T follicular helper cell (primary cell): ENCODE data around the gene PTGIS.

Experiments
- DNase-seq: peaks from one replicate; pipeline ENCODE4 v3.0.0-alpha.2; 2020; ENCODE audit warnings: low read depth

PTGIS gene

GRCh38 chr20:49560186-49560585 lies 7.8 kb downstream of the PTGIS start:
- no peak for DNase-seq

GRCh38 chr20:49559411-49560081 lies 8.4 kb downstream of the PTGIS start:
- DNase-seq = no peak

DNA sequence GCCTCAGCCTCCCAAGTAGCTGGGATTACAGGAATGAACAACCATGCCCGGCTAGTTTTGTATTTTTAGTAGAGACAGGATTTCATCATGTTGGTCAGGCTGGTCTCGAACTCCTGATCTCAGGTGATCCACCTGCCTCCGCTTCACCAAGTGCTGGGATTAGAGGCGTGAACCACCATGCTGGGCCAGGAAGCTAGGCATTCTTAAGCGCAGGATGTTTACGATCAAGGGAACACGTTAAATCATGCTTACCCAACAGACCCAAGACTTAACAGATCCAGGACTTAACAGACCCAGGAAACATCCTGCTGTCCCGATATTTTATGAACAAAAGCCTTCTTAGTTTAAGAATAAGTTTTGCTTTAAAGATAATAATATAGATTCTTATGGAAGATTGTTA lies 9.1 kb downstream of the PTGIS start:
- DNase-seq = no peak

DNA sequence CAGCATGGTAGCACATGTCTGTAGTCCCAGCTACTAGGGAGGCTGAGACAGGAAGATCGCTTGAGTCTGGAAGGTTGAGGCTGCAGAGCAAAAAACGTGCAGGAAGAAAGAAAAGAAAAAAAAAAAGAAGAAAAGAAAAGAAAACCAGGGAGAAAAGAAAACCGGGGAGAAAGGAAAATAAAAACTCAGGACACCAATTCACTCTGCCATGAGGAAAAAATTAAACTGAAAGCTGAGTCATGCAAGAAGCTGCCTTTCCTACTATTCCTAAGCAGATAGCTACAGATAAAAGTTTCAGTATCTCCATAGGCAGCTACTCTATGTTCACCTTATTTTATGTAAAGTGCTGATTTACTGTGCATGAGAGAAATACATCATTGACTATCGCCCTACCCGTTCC lies 10.5 kb downstream of the PTGIS start:
- no peak for DNase-seq

GRCh38 chr20:49556621-49557020 lies 11.3 kb downstream of the PTGIS start:
- DNase-seq = no peak

DNA sequence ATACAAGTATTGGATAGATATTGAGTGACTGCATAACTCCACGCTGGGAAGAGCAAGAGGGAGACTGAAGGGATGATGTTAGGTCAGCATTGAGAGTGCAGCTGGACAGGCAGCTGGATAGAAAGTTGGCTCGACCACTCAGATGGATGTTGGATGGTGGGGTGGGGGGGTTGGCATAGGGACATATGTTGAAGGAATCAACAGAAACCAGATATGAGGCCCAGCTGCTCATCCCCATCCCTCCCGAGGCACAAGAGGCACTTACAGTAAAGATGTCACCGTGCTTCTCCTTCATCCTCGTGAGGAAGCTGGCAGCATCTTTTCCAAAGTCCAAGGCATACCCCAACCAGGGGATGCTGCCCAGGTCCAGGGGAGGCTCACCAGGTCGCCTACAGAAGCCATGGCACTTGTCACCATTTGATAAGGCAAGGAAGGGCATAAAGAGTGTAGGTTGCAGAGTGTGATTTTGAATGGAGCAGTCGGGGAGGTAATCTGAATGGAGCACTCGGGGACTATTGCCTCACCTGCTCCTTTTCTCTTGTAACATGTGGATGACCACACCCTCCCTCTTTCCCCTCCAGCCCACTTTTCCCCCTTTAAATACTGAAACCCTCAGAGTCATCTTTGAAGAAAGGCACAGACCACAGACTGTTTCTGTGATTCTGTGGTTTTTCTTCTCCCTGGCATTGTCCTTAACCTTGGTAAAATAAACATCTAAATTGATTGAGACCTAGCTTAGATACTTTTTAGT lies 18.0 kb downstream of the PTGIS start:
- no peak for DNase-seq

DNA sequence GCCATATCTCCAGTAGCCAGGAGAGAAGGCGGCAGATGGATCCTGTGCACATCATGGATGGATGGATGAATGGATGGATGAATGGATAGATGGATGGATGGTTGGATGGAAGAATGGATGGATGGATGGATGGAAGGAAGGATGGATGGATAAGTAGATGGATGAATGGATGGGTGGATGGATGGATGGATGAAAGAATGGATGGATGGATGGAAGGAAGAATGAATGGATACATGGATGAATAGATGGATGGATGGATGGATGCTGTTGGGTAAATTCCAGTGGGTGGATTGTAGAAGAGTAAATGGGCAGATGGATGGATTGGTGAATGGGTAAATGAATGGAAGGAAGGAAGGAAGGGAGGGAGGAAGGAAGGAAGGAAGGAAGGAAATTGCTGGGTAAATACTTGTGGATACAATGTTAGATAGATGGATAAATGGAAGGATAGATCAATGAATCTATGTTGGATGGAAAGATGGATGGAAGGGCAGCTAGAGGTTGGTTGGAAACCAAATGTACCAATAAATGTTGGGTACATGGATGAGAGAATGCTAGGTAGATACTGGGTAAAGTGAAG lies 19.5 kb downstream of the PTGIS start:
- no peak for DNase-seq

DNA sequence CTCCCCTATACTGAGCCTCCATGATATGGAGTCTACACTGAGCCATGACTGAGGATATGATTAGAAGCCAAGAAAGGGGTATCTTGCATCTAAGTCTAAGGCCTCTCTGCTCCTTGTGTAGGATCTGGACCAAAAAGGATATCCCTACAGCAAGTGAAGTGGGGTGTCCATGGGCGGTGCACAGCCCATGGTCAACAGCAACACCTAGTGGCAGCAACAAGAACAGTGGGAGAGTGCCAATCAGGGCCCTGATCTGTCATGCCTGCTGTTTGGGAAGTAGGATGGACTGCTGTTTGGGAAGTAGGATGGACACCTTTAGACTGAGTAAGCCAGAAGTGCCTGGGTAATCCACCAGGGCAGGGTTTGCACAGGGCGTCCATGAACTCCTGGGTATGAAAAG lies 22.4 kb downstream of the PTGIS start:
- no peak for DNase-seq

- DNase-seq = no peak
Observed at GRCh38 chr20:49544535-49544934, 23.4 kb downstream of the PTGIS start.

- DNase-seq = no peak
Observed at GRCh38 chr20:49543858-49544437, 24.0 kb downstream of the PTGIS start.

DNA sequence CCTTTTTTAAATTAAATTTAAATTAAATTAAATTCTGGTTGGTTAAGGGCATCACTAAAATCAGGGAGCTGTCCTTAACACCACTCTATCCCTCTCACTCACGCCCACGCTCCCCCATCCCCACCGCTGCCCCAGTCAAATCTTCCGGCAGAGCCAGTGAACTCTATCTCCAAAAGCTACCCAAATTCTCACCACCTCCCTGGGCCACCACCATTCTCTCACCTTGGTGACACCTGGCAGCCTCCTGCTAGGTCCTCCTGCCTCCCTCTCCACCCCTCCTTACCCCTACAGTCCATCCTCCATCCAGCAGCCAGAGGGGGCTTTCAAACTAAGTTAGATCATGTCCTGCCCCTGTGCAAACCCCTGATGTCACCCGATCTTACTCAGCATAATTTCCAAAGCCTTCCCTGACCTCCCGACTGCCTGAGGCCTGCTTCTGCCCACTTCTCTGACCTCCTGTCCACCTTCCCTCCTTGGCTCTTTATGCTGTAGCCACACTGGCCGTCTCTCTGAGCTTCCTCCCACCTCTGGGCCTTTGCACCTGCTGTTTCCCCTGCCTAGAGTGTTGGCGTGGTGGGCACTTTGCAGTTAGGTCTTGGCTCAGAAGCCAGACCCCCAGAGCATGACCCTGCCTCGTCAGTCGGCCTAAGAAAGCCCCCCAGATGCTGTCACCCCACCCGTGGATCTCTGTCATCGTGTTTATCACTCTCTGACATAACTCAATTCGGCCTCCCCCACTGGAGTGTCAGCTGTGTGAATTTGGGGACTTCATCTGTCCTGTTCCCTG lies 24.7 kb downstream of the PTGIS start:
- no peak for DNase-seq

DNA sequence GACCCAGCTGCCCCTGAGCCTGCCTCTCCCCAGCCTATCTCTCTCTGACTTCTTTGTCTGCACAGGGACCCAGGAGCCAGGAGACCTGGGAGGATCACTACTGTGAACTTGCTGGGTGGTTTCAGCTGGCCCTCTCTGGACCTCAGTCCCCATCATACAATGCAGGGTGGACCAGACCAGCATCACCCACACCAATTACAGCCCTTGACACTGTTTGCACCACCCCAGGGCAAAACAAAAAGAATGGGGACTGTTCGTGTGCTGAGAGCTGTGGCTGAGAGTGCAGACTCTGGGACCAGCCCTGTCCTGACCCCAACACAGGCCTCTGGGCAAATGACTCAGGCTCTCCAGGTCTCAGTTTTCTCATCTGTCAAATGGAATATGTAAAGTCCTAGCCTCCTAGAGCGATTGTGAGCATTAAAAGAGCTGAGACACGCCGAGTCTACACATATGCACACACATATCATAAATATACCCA lies 25.4 kb downstream of the PTGIS start:
- DNase-seq = no peak

DNA sequence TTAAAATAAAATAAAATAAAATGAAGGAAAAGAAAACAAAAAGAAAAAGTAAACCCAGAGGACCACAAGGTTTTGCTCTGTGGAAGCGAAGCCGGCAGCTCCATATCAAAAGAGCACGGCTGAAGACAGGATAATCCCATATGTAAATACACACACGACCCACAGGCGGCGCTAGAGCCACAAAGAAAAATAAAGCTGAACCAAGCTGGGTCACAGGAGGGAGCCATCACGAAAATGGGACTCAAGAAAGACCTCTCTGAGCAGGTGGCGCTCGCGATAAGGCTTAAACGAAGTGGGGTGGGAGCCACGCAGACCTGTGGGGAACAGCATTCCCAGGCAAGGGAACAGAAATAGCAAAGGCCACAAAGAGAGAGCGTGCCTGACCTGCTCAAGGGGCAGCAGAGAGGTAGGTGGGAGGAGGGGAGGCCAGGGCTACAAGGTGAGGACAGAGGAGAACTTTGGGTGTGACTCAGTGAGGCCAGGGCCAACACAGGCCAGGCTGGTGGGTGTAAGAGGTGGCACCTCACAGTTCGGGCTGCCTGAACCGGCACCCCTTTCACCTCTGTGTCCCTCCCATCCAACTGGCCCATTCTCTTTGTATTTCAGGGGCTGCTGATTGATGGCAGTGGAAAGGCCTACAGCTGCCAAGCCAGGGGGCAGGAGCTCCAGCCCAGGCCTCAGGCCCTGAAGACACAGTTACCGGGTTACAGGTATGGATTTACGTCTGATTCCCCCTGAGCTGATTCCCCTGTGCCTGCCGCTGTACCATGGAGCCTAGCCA lies 26.0 kb downstream of the PTGIS start:
- peak; percentile 24 for DNase-seq

GRCh38 chr20:49540687-49541435 lies 27.1 kb downstream of the PTGIS start:
- DNase-seq = no peak

DNA sequence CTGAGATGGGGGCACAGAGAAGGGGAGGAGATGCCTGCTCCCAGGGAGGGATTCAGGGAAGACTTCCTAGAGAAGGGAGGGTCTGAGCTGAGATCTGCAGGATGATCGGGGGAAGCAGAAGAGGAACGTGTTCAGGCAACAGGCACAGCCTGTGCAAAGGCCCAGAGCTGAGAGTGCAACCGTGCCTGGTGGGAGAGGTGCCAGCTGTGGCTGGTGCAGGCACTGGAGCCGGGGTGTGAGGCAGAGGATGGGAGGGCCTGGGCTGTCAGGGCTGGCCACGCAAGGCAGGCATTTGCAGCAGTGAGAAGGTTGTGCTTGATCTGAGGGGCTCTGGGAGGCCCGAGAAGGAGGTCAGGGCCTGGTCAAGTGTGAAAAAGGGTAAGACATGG lies 27.7 kb downstream of the PTGIS start:
- no peak for DNase-seq

DNA sequence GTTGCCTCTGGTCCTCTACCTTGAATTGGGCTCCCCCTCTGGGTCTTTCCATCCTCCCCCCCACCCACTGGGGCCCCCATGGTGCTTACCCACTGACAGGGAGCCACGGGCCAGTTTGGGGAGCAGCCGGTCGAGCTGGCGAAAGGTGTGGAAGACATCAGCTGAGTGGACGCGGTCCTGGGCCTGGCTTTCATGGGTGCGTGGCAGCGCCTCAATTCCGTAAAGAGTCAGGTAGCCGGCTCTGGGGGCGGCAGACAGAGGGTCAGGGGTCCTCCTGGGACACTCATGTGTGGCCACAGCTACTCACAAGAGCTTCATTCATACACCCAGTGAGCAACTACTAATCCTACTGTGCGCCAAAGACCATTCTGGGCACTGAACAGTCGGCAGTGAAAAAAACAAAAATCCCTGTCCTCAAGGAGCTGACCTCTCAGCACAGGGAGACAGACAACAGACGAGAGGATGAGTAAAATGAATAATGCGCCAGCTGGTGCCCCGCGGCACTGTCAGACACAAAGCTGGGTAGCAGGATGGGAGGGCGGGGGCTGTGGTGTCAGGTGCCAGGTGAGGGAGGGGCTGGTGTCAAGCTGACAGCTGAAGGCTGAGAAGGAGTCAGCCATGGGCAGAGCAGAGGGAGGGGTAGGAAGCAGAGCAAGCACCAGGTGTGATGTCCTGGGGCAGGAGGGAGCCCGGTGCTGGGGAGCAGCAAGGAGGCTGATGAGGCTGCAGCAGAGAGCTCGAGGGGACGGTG lies 28.3 kb downstream of the PTGIS start:
- DNase-seq = no peak

DNA sequence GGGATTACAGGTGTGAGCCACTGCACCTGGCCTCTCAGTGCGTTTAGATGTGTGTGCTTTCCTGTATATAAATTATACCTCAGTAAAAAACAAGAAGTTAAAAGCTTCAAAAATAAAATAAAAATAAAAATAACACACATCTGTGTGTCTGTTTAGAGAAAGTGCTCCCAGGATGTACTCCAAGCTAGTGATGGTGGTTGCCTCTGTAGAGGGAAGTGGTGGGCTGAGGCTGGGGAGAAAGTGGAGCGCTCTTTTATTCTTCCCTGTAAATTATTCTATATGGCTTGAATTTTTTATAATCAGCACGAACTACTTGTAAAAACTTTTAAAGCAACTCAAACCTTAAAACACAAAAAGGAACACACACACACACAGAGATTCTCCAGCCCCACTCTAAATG lies 29.0 kb downstream of the PTGIS start:
- no peak for DNase-seq

DNA sequence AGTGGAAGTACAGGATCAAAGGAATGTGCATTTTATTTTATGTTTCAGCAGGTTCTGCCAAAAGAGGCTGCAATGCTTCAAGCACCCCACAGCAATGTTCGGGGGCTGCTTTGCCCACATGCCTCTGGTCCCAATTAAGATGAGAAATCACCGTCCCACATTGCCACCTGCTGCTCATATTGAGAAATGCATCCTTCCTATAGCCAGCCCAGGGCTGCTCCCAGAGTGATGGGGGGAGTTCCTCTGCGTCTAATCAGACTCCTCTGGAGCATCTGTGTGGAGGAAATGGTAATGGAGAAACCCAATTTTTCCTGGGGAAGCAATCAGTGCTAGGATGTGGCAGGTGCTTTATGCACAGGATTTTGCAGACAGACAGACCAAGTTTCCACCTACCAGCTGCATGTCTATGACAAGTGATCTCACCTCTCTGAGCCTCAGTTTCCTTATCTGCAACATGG lies 33.7 kb downstream of the PTGIS start:
- peak; percentile 30 for DNase-seq

DNA sequence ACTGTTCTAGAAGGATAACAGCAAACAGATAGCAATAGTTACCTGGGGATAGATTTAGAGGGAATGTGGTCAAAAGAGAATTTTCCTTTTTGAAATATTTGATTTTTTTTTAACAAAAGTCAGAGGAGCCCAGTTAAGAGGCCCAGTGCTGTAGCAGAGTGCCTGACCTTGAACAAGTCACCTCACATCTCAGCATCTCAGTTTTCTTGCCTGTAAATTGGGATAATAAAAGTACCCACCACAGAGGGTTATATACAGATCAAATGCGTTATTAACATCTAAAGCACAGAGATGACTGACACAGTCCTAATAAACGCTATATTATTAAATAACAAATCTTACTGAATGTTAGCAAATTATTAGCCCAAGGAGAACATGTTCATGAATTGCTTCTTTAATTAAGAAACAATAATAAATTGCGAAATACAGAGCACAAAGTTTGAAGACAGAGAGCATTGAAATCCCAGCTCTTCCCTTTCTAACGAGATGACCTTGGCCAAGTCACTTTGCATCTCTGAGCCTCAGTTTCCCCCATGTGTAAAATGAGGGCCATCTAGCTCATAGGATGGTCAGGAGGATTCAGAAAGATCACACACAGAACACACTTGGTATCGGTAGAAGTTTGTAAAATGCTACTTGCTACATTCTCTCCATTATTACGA lies 35.5 kb downstream of the PTGIS start:
- no peak for DNase-seq
